Osteocyte (in vitro differentiated cells): Measurements from ENCODE around the gene CNOT6. TPM values are rescaled to one million over a fixed set of nuclear protein-coding genes. Genes with fewer than 3 reads are reported as not detected.
"Not testable (repeated sequence)": the region's sequence is repeated elsewhere in the genome, so short reads cannot be mapped to it uniquely, and the experiment has no call there.

Experiments used
- DNase-seq: peaks from one replicate; pipeline ENCODE4 v3.0.0; 2021; ENCODE audit warnings: mixed read lengths; ENCODE audit not compliant: unreplicated experiment; ENCODE audit errors: extremely low spot score
- H3K27ac Mint-ChIP-seq: one replicate; pipeline ENCODE4 v1.8.0; 2021; ENCODE audit warnings: mild to moderate bottlenecking, mixed read lengths; ENCODE audit not compliant: unreplicated experiment
- H3K27me3 Mint-ChIP-seq: one replicate; pipeline ENCODE4 v1.8.0; 2021; ENCODE audit warnings: mixed read lengths; ENCODE audit not compliant: unreplicated experiment
- H3K36me3 Mint-ChIP-seq: one replicate; pipeline ENCODE4 v1.8.0; 2021; ENCODE audit warnings: mixed read lengths; ENCODE audit not compliant: unreplicated experiment
- H3K4me1 Mint-ChIP-seq: one replicate; pipeline ENCODE4 v1.8.0; 2021; ENCODE audit warnings: mixed read lengths; ENCODE audit not compliant: unreplicated experiment
- H3K4me3 Mint-ChIP-seq: one replicate; pipeline ENCODE4 v1.8.0; 2021; ENCODE audit warnings: mild to moderate bottlenecking, moderate library complexity, mixed read lengths; ENCODE audit not compliant: unreplicated experiment
- H3K9me3 Mint-ChIP-seq: one replicate; pipeline ENCODE4 v1.8.0; 2021; ENCODE audit warnings: mixed read lengths; ENCODE audit not compliant: unreplicated experiment
- total RNA-seq: library from RNA; stranded (reverse); gene quantifications from 2 replicates; pipeline ENCODE4 v1.2.1, GENCODE V29; 2021
- TF ChIP-seq, protein P1 (sequence below): fragments of 200-600 bp; sonication (generic); IDR thresholded peaks from 2 replicates; pipeline ENCODE4 v1.5.0; 2021; ENCODE audit warnings: antibody characterized with exemption, mild to moderate bottlenecking, moderate library complexity

Gene CNOT6
- total RNA-seq, 1 donor from 2014 or later, result 33.5 TPM

DNA sequence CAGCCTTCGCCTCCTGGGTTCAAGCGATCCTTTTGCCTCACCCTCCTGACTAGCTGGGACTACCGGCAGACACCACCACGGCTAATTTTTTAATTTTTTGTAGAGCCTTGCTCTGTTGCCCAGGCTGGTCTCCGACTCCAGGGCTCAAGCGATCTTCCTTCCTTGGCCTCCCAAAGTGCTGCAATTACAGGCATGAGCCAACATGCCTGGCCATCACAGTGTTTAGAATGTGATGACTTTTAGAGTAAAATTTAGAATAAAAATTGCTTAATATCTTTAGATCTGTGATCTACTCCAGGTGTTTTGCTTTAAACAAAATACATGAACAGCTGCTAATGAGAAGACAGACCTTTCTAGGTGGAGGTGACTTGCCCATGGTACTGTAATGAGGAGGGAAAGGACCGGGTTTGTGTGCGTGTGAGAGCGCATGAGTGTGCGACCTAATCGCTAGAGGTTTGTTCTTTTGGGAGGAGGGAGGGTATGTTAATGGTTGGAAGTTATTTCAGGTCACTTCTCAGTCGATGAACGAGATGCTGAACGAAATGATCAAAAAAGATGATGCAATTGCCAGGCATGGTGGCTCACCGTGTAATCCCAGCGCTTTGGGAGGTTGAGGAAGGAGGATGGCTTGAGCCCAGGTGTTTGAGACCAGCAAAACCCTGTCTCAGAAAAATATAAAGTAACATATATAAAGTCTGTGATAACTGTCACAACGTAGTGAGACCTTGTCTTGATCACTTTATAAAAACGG lies 2.0 kb downstream of the CNOT6 start:
- TF ChIP-seq, protein P1, sequence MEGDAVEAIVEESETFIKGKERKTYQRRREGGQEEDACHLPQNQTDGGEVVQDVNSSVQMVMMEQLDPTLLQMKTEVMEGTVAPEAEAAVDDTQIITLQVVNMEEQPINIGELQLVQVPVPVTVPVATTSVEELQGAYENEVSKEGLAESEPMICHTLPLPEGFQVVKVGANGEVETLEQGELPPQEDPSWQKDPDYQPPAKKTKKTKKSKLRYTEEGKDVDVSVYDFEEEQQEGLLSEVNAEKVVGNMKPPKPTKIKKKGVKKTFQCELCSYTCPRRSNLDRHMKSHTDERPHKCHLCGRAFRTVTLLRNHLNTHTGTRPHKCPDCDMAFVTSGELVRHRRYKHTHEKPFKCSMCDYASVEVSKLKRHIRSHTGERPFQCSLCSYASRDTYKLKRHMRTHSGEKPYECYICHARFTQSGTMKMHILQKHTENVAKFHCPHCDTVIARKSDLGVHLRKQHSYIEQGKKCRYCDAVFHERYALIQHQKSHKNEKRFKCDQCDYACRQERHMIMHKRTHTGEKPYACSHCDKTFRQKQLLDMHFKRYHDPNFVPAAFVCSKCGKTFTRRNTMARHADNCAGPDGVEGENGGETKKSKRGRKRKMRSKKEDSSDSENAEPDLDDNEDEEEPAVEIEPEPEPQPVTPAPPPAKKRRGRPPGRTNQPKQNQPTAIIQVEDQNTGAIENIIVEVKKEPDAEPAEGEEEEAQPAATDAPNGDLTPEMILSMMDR, result no peak
- Mint-ChIP-seq H3K27me3 (no peaks in the 10 kb centered on the region), H3K27ac (peak overlapping the region; percentile 81), H3K4me1 (peaks cover 40% of the 10 kb centered on the region), H3K9me3 (no peaks in the 10 kb centered on the region), H3K36me3 (peaks cover 7% of the 10 kb centered on the region), H3K4me3 (peak overlapping the region; percentile 77)
- DNase-seq, result no peak

GRCh38 chr5:180496806-180497205 lies 2.6 kb downstream of the CNOT6 start:
- DNase-seq, H3K27me3 Mint-ChIP-seq, H3K9me3 Mint-ChIP-seq, H3K27ac Mint-ChIP-seq, H3K36me3 Mint-ChIP-seq, H3K4me3 Mint-ChIP-seq: not testable (repeated sequence)
- peaks cover 38% of the 10 kb centered on the region for H3K4me1 Mint-ChIP-seq

- H3K4me1 Mint-ChIP-seq, result peaks cover 34% of the 10 kb centered on the region
- H3K4me3 Mint-ChIP-seq, H3K27me3 Mint-ChIP-seq, DNase-seq, H3K36me3 Mint-ChIP-seq, H3K9me3 Mint-ChIP-seq, H3K27ac Mint-ChIP-seq: not testable (repeated sequence)
Observed at GRCh38 chr5:180497865-180498264, 3.7 kb downstream of the CNOT6 start.

DNA sequence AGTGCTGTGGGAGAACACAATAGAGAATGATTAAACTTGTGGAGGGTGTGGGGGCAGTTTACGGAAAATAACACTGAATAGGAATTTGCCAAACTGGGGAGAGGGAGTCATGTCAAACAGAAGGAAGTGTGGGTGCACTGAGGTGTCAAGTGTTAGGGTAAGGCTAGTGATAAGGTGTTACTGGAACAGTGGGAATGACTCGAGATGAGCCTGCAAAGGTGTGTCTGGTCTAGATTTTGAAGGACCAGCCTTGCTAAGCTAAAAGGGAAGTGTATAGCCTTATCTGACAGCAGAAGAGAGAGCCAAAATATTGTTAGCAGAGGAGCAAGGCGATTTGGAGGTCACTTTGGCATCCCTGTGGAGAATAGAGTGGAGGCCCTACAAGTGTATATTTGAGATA lies 4.2 kb downstream of the CNOT6 start:
- DNase-seq, result no peak
- Mint-ChIP-seq H3K4me3 (no peak overlapping the region), H3K9me3 (no peaks in the 10 kb centered on the region), H3K27me3 (no peaks in the 10 kb centered on the region), H3K4me1 (peaks cover 32% of the 10 kb centered on the region), H3K36me3 (peaks cover 3% of the 10 kb centered on the region), H3K27ac (no peak overlapping the region)
- TF ChIP-seq, protein P1, result no peak

DNA sequence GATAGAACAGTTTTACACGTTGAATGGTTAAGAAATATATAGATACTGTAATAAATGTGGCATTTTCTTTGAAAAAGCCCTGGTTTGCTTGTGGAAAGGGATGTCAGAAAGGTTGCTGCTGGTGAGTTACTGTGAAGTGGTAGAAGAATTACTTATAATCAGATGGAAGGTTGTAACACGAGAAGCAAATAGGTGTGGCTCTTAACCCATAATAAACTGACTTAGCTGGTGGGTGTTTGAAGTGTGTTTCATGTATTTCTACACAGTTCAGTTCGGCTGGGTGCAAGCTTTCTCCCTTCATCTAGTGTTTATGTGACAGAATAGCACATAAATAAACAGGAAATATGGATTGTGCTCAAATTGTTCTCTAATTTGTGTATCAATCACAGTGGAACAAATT lies 5.5 kb downstream of the CNOT6 start:
- Mint-ChIP-seq H3K4me3 (no peak overlapping the region), H3K27ac (no peak overlapping the region), H3K4me1 (peaks cover 28% of the 10 kb centered on the region), H3K27me3 (no peaks in the 10 kb centered on the region), H3K9me3 (no peaks in the 10 kb centered on the region), H3K36me3 (peaks cover 3% of the 10 kb centered on the region)
- no peak for DNase-seq
- TF ChIP-seq, protein P1, result no peak

GRCh38 chr5:180500300-180500699 lies 6.1 kb downstream of the CNOT6 start:
- not testable (repeated sequence) for H3K9me3 Mint-ChIP-seq, H3K36me3 Mint-ChIP-seq, DNase-seq, H3K27ac Mint-ChIP-seq, H3K4me3 Mint-ChIP-seq, H3K27me3 Mint-ChIP-seq
- H3K4me1 Mint-ChIP-seq, result peaks cover 27% of the 10 kb centered on the region
